NCI-H774 (cell line): ENCODE results near the gene ZFHX3.

Experiments used
- DNase-seq: peaks from one replicate; lab custom pipeline; 2025; lab: John Stamatoyannopoulos, UW

ZFHX3 gene

DNA sequence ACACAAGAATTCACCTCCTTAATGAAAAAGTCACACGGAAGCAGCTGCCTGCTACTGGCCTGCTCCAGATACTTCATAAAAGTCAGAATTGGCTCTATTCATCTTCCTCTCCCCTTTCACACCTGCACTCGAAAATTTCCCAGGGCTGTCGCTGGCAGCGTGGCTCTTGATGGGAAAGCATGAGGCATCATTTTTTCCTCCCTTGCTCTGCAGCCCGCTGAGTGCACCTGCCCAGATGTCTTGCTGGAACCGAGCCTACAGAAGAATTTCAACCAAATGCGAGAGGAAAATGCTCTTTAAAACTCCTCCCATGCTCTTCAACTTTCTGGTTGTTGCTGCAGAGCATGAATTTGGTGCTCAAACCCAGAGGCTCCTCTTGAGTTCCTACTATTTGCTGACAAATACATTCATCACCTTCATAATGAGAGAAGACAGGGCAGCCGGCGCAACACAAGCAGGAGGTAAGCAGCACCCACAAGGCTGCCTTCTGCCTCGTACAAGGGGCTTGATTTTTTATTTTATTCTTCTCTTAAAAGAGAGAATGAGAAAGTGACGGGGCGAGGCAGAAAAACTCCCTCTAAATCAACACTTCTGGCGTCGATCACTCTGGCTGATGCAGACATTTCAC is 146.8 kb downstream of the ZFHX3 start:
- no peak for DNase-seq

DNA sequence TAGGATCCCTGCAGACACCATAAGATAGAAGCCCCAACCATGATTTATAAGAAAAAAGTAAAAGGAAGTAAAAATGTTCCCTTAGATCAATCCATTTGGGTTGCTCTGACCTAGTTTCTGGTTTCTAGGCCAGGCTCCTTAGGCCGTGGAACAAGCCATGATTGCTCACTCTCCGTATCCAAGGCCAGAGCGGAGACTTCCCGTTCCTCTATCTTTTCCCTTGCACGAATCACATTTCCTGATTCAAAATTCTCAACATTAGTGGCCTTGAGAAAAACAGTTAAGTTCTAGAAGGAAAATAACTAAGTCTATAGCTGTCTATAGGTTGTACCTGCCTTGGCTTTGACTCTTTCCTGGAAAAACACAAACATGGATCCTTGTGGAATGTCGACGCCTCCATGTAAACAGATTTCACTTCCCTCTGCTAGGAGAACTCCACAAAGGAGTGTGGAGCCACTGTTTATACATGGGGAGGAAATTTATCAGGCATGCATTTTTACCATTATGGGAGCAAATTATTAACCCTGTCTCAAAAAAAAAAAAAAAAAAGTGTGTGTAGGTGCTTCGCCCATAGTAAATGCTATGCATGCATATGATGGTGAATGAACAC is 149.6 kb downstream of the ZFHX3 start:
- DNase-seq, result no peak

DNA sequence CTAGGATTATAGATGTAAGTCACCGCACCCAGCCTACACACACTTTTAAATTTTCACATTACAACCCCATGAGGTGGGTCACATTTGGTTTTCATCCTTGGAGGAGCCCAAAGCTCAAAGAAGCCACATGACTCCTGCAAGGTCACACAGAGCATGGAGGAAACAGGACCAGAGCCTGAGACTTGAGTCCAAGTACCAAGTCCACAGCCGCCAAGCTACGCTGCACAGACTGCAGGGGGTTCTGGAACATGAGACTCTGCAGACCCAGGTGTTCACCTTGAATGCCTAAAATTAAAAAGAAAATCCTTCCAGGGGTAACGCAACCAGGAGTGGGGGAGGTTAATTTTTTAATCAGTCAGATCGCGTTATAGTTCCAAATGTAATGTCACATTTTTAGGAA is 150.2 kb downstream of the ZFHX3 start:
- no peak for DNase-seq

DNA sequence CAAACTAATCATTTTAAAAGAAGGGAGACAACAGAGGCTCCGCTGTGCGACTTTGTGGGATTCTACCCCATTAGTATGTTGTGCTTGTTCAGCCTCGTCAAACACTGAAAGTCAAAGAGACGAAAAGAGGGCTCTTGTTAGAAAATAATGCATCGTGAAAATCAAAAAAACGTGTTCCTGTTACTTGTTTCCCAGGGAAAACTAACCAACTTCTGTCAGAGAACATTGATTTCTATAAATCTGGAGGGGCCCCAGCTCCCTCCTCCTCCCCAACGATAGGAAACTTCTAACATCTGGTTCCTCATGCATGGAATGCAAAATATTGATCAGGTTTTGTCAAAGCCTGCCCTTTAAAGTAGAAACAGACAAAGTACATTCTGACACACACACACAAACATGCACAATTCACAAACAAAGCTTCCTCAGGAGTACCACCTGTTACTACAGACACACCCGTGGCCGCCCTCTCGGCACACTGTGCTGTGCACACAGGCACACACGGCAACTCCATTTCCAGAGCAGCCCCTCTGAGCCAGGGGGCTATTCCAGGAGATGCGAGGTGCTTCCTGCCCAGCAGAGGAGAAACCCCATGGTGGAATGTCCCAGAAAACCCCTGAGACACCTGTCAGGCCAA is 151.3 kb downstream of the ZFHX3 start:
- DNase-seq, result no peak

DNA sequence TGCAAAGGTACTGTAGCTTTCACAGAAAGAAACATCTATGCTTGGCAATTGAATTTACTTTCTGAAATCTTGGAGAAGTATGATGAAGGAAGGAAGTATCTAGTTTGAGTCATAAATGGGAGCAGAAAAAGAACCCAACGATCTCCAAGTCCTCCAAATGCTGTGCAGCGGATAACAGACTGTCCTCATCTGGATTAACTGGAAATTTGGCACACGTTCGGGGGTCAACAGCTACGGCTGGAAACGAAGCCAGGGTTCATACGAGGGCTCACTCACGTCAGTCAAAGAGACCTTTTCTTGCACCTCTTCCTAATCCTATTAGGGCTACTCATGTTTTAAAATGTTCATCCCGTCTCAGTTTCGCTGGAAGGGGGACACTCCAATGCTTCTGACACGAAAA is 152.0 kb downstream of the ZFHX3 start:
- no peak for DNase-seq

DNA sequence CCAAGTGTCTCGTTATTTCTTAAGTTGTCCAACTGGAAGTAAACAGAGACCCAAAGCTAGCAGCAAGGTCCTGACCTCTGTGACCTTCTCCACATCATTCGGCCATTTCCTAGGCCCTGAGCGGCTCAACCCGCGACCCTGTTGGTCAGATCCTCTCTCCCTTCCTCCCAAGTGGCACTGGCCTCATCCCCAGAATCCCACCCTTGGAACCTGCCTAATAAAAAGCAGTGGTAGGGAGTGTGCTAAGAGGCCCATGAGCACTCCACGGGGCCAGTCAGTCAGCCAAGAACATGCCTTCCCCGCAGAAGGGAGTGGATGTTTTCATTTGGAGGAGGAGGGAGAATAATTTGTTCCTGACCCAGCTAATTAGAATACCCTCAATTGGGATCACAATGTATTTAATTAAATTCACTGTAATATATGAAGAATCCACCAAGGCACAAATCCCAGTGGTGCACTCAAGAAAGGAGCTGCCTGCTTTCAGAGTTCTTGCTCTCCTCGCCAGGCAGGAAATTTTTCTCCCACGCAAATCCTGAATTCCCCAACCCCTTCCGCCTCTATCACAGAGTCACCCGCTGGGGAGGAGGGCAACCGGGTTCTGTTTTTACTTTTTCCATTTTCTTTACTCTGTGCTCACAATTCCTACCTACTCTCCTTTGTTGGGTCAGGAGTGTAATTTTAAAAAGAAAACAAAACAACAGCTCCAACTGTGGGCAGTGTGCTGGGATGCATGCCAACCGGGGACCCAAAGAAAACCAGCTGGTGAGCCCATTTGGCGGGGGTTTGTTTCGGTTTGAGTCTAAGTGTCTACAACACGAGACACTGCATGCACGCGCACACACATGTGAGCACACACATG is 153.4 kb downstream of the ZFHX3 start:
- no peak for DNase-seq

DNA sequence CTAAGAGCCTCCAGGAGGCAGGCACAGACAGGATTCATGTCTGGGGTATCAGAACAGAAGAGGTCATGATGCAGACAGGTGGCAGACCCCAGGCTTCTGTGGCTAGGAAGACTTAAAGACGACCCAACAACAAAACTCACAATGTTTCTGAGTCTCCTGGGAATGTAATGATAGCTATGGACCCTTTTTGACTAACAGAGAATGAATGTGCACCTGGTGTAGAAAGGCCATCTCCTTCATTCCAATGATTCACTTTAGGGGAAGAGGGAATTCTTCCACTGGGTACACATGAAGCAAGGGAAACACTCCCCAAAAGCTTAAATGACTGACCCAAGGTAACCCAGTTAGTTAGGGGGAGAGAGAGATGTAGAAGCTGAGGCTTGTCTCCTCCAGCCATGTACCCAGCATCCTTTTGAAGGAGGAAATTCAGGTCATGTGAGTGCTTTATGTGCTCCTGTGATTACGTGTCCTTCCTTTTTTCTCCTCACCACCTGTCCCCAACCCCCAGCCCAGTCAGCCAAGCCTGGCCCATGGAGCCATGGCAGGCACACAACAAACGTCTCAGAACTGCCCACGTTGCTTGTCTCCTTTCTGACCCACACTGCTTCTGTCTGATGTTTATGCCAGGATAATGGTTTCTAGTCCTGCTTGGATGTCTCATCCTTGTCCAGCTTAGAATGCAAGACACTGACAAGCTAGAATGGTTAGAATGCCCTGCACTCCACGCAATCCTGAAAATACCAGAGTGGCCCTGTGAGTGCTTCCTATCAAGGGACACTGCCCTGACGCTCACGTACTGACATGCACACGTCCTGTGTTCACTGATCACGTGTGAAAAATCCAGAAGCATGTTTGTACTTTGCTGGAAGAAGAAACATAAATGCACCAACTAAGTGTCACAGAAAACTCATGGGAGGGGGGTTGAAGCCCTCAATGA is 156.4 kb downstream of the ZFHX3 start:
- no peak for DNase-seq

DNA sequence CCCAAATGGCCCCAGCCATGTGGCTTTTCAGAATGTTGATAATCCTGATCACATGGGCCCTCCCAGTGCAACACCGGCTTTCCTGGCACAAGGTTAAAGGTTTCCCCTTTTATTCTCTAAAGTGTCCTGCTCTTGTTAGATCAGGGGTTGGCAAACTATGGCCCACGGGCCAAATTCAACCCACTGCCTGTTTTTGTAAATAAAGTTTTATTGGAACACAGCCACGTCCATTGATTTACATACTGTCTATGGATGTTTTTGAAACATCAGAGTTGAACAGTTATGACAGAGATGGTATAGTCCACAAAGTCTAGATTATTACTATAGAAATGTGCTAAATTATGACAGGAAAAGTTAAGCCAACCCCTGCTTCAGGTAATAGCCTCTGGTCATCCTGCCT is 157.3 kb downstream of the ZFHX3 start:
- DNase-seq, result no peak

DNA sequence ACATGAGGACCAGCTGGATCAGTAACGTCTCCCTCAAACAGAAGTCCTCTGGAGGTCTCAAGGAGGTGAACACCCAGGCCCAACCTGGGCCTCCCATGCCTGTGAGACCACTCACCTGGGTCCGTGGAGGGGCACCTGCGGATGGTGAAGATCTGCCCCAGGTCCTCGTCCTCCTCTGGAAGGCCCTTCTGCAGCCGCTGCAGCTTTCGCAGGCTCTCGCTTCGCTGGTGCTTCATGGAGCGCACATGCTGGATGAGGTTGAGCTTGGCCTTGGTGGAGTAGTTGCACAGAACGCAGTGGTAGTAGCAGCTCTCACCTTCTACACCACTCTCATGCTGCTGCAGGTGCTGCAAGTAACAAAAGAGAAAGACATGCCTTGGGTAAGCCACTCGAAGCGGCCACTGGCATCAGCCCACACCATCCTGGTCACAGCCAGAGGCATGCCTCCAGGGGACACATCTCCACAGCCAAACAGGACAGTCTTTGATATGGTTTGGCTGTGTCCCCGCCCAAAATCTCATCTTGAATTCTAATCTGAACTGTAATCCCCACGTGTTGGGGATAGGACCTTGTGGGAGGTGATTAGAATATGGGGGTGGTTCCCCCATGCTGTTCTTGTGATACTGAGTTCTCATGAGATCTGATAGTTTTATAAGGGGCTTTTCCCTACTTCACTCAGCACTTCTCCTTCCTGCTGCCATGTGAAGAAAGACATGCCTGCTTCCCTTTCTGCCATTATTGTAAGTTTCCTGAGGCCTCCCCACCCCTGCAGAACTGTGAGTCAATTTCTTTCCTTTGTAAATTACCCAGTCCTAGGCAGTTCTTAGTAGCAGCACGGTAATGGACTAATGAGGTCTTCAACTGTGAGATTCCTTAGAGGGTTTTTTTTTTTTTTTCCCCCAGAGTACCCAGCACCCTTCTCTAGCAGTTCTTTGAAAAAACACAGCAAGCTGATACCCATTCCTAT is 158.0 kb downstream of the ZFHX3 start:
- DNase-seq, result no peak

DNA sequence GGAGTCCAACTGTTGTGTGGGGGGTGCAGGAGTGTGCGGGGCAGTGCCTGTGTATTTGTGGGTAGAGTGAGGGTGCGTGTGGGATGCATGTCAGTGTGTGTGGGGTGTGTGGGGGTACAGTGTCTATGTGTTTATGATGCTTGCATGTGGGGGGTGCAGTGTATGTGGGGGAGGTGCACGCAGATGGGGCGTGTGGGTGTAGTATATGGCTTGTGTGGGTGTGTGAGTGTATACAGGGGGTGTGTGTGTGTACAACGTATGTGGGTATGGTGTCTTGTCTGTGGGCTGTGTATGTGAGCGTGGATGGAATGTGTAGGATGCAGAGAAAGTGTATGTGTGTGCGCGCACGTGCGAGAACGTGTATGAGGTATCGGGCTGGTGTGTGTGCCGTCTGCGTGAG is 160.4 kb downstream of the ZFHX3 start:
- DNase-seq, result no peak

DNA sequence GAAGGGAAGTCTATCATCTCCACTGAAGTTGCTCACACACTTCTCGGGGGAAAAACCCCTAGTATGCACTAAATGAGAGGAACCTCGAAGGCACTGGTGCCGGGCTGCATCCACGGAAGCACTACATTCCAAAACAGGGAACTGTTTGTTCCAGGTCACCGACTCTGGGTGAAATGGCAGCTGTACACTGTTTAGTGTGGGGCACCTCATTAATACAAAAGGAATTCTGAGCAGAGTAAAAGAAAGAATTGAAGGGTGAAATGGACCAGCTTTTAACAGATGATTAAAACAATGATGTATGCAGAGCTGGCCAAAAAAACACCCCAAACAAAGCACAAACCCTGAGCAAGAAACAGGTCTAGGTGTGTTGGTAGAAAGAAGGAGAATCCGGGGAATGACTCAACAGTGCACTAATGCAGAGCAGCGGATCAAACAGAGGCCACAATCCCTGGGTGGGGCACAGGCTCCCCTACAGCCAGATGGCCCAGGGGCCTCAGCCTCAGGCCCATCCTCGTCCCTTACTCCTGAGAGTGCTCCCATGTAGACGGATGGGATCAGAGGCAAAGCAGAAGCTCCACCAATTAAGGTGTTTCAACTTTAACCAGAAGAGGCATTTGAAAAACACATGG is 161.5 kb downstream of the ZFHX3 start:
- DNase-seq, result no peak

DNA sequence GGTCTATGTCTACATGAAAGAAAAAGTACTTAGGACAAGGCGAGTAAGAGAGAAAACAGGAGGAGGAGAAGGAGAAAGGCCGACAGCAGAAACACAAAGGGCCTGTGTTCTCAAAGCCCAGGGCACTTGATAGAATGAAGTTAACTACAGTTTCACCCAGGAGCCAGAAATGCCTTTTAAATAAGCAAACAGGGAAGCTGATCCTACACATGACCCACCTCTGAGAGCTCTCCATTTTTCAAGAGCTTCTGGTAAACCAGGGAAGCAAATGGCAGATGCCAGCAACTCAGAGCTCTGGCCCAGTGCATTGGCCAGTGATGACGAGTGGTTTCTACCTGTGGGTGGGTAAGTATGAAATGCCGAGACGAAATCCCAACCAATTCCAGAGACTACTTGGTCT is 163.4 kb downstream of the ZFHX3 start:
- DNase-seq, result no peak

DNA sequence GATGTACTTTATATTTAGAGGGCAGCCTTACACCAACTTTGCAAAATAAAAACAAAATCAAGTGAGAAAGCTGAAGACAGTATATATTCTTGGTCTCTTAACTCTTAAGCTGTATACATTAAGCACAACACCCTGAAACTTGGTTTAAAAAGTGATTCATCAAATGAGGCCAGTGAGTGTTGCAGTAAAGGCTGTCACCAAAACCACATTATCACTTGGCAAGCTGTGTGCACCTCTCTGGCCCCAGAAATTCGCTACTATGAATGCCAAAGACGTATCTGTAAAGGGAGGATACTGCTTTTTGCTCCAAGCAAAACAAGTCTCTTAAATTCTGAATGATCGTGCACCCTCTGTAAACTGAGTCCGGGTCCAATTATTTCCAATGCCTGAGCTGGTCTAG is 163.9 kb downstream of the ZFHX3 start:
- DNase-seq, result no peak

DNA sequence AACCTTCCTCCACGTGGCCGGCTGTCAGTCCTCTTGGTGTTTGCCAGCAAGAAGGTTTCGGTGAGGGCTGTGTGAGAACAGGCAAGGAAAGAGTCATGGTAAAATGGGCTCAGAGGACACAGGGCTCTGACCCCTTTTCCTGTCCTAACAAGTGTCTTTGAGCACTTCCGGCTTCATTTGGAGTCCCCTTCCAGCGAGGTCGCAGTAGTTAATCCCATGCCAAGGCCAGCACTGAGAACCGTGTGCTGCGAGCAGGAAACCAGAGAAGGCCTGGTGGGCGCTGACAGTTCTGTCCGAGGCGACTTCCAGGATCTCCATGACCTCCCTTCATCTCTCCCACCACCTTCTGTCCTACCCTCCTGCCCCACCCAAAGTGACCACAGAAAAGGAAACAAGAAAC is 168.1 kb downstream of the ZFHX3 start:
- no peak for DNase-seq

DNA sequence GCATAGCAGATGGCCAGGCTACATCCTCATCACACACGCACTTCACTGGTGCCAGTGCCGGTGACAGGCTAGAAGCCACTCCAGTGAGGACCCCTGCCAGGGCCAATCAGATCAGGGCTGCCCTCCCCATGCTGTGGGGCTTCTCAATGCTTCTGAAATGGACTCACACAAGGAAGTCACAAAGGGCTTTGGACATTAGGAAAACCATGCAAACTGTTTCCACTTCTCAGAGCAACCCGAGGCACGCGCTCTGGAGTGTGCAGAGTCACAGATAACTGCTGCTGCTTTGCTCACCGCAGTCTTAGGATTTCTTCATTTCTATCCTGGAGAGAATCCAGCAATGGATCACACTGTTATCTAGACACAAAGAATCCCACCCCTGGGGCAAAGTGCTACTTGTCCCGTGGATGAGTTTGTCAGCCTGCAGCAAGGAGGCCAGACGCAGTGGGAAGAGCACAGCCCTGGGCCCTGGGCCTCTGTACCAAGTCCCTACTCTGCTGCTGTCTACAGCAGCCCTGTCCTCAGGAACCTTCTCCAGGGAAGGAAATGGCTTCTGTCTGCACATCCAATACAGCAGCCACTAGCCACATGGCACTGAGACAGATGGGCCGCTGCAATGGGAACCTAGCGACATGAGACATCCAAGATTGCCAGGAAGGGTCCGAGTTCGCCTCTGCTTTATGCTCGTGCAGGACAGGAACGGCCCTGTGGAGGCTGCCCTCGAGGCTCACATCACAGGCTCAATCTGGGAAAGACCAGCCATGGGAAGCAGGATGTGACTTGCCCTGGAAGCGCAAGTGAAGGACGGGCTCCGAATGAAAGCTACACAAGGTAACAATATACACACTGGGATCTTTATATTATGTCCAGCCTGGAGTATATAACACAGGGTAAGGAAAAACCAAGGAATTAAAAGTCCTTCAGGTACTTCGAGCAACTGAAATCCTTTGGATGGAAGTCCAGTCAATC is 169.3 kb downstream of the ZFHX3 start:
- DNase-seq, result no peak

DNA sequence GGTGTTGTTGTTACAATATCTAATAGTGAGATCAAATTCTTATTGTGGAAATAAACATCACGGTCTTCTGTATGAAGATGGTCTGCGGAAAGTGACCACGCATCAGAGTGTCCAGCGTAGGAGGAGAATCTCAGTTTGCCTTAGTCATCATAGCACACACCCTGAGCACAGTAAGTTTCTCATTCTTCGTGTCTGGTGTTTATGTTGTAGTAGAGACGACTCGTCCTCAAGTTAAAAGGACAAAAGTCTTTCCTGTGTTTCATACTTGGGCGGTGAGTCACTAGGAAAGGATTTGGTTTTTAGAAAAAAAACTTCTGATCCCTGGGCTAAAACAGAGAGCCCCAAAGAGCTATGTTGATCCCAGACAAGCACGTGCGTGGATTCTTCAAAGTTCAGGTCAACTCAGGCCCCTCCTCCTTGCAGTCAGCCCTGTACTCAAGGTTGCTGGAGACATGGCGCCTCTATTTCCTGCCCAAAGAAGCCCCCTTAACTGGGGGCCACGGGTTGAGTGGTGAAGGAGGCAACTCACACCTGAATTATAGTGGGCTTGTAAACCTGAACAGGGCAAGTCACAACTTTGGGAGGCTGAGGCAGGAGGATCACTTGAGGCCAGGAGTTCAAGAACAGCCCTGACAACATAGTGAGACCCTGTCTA is 170.4 kb downstream of the ZFHX3 start:
- no peak for DNase-seq

DNA sequence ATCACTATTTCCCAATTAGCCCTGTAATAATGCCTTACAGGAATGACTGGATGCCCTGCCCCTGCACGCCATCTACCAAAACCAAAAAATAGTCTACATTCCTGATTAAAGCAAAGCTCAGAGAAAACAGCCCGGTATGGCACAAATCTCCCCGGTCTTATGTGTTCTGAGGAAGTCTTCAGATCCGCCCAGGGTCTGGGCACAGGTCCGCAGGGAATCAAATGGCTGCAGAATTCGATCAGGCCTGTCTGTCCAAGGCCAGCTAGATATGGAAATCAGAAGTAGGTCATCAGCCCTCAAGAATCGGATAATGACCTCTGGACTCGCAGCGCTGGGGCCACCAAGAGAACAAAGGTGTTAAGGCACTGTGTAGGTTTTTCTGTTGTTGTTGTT is 171.0 kb downstream of the ZFHX3 start:
- no peak for DNase-seq

DNA sequence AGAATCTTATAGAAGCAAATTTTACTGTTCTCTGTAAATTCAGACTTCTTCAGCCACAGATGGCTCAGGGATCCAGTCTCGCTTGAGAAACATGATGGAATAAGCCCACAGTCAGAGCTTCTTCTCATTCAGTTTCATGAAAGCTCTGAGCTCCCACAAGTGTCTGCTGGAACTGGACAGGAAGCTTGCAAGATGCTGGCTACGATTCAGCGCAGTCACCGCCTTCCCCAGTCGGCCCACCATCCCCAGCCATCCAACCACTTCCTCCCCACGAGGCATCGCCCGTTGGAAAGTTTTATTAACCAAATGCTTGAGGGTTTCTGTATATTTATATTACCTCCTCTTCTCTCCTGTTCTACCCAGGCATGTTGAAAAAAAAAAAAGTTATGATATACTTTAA is 171.7 kb downstream of the ZFHX3 start:
- DNase-seq, result no peak
